Right kidney (tissue), 1 donor: ENCODE data around the gene PSMC1.

Experiments used
- DNase-seq: peaks from one replicate; pipeline ENCODE4 v3.0.0-alpha.2; 2016

Gene PSMC1

DNA sequence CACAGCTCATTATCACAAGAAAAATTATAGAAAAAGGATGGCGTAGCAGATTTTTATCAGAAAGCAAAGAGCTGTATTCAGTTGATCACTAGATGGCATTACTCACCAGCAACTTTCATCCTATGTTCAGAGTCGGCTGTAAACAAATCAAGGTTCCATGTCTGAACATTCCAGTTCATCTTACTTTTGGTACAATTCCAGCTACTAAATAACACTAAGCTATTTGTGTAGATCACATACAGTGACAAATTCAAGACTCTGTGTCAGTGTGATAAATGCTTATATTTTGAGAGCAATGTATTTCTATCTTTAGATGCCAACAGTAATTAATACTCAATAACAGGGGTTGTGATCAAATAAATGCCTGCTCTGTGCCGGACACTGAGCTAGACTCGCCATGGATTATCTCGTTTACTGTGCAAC, 45.3 kb downstream of the PSMC1 start:
- DNase-seq, result no peak

DNA sequence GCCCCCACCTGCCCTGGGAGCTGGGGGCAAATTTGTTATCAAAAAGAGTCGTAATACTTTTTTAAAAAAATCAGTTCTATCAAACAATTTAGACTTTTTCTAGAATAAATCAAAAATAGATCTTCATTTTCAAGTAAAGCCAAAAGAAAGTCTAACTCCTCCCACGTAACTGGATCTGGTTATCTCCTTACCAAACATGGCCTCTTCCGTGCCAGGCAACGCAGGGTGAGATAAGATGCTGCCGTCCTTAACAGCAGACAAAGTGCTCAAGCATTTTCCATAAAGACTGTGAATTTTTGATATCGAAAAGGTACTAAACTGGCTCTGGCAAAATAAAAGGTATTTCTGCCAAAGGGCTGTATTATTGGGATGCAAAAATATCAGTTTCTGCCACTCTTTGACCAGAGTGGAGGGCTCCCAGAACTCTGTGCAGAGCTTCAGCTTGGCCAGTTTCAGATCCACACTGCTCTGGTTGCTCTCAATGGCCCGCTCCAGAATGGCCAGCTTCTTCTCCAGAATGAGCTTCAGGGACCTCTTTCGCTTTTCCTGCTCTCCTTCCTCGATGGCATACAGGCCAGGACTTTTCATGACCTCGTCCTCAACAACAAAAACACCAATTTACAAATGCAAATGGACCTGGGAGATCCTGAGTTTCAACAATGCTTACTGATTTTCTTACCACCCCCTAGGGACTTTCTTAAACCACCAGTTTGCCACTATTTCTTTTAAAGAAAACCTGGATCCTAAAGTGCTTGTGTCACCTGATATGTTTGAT, 46.4 kb downstream of the PSMC1 start:
- DNase-seq, result no peak

- DNase-seq, result no peak
Measured at GRCh38 chr14:90303473-90303872, 47.1 kb downstream of the PSMC1 start.

DNA sequence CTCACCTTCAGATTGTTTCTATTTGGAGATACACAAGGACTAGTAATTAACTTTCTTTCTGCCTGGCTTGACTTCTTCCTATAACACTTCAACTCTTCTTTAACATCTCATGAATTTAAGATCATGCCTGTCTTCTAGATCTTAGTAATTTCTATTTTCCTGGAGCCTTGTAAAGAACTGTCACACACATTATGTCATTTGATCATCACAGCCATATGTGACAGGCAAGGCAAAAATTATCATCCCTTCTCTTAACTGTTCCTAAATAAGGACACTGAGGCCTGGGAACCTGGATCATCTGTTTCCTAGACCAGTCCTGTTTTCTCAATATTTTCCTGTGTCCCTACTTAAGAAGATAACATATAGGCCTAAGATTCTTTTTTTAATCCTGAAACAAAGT, 48.1 kb downstream of the PSMC1 start:
- no peak for DNase-seq

- no peak for DNase-seq
Measured at GRCh38 chr14:90305176-90305601, 48.8 kb downstream of the PSMC1 start.

GRCh38 chr14:90308561-90308960, 52.2 kb downstream of the PSMC1 start:
- DNase-seq, result no peak

GRCh38 chr14:90317286-90317685, 60.9 kb downstream of the PSMC1 start:
- DNase-seq, result no peak

DNA sequence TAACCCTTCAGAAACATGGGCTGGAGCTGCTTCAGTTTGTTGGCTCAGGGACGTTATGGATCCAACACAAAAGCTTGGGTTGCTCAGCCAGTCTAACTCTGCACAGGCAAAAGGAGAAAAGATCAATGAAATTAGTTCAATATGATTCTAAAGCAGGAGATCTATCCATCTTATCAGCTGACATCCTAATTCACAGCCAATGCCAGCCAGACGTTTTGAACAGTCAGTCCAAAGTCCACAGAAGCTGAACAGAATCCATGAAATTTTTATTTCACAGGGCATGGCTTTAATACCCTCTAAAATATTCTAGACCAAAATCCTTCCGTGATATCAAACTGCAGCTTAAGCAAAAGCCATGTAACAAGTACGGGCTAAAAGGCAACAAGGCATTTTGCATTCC, 61.7 kb downstream of the PSMC1 start:
- DNase-seq, result no peak

DNA sequence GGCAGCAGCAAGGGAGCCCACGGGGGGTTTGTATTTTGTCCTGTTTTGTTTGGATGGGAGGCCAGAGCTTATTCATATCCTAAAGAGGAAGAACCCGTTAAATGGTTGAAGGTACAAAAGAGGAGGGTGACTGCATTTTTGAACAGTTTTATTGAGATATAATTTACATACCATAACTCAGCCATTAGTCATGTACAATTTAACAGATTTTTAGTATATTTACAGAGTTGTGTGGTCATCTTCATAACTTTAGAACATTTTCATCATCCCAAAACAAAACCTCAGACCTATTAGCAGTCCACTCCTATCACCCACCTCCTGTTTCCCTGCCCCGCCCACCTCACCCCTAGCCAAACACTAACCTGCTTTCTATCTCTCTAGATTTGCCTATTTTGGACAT, 62.8 kb downstream of the PSMC1 start:
- DNase-seq, result no peak

DNA sequence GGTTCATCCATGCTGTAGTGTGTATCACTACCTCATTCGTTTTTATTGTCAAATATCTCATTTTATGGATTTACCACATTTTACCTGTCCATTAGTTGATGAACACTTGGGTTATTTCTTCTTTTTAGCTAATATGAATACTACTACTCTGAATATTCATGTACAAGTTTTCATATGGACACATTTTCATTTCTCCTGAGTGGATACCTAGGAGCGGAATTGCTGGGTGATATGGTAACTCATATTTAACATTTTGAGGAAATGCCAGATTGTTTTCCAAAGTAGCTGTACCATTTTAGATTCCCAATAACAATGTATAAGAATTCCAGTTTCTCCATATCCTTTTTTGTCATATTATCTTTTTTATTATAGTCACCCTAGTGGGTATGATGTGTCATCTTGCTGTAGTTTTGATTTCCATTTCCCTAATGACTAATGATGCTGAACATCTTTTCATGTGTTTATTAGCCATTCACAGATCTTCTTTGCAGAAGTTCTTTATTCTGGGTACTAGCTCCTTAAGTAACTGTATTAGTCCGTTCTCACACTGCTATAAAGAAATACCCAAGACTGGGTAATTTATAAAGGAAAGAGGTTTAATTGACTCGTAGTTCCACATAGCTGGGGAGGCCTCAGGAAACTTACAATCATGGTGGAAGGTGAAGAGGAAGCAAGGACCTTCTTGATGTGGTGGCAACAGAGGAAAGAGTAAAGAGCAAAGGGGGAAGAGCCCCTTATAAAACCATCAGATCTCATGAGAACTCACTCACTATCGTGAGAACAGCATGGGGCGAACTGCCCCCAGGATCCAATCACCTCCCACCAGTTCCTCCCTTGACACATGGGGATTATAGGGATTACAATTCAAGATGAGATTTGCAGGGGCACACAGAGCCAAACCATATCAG, 63.5 kb downstream of the PSMC1 start:
- DNase-seq, result no peak

DNA sequence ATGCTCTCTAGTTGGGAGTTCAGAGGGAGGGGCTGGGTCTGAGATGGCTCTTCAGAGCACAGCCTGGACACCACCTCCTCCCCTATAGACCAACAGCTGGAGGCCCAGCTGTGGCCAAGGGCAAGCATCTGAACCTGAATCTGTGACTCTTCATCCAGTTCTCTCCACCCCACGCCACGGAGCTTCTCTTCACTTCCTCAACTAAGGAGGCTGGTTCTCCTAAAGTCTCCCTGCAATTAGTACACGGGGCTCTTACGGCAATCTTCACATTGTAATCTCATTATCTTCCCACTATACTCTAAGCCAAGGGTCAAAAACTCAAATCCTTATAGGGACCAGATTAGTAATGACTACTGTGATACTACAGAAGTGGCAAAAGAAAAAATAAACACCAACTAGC, 65.5 kb downstream of the PSMC1 start:
- no peak for DNase-seq
